ENCODE data around the gene PTPRU. TPM values are rescaled to one million over a fixed set of nuclear protein-coding genes. Genes with fewer than 3 reads are reported as not detected.

Gene PTPRU
- total RNA-seq, 1 donor from 2014 or later = 32.7 TPM

GRCh38 chr1:29354511-29355098, 118.3 kb downstream of the PTPRU start:
- intact Hi-C loops (cut with DNase I) = no loop called here
- H3K27me3 ChIP-seq = no peaks in the 10 kb centered on the region
- TF ChIP-seq, protein P1, sequence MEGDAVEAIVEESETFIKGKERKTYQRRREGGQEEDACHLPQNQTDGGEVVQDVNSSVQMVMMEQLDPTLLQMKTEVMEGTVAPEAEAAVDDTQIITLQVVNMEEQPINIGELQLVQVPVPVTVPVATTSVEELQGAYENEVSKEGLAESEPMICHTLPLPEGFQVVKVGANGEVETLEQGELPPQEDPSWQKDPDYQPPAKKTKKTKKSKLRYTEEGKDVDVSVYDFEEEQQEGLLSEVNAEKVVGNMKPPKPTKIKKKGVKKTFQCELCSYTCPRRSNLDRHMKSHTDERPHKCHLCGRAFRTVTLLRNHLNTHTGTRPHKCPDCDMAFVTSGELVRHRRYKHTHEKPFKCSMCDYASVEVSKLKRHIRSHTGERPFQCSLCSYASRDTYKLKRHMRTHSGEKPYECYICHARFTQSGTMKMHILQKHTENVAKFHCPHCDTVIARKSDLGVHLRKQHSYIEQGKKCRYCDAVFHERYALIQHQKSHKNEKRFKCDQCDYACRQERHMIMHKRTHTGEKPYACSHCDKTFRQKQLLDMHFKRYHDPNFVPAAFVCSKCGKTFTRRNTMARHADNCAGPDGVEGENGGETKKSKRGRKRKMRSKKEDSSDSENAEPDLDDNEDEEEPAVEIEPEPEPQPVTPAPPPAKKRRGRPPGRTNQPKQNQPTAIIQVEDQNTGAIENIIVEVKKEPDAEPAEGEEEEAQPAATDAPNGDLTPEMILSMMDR (IDR thresholded peaks at IDR 0.05) = no peak

GRCh38 chr1:29355375-29355774, 119.1 kb downstream of the PTPRU start:
- Histone ChIP-seq H3K4me3 (no peak overlapping the region), H3K4me1 (no peaks in the 10 kb centered on the region), H3K9me3 (no peaks in the 10 kb centered on the region), H3K27me3 (no peaks in the 10 kb centered on the region), H3K27ac (no peak overlapping the region), H3K36me3 (no peaks in the 10 kb centered on the region)
- no peak for DNase-seq (ENCODE audit: low spot score in 2 of 2)
- TF ChIP-seq, protein P1 (IDR thresholded peaks at IDR 0.05) = no peak
- intact Hi-C loops (cut with DNase I) = no loop called here

More at GRCh38 chr1:29354511-29355098, 118.3 kb downstream of the PTPRU start:
- no peaks in the 10 kb centered on the region for H3K36me3 ChIP-seq
- H3K27ac ChIP-seq = no peak overlapping the region
- H3K4me1 ChIP-seq = no peaks in the 10 kb centered on the region
- DNase-seq (ENCODE audit: low spot score in 2 of 2) = no peak
- no peak overlapping the region for H3K4me3 ChIP-seq
- no peaks in the 10 kb centered on the region for H3K9me3 ChIP-seq

DNA sequence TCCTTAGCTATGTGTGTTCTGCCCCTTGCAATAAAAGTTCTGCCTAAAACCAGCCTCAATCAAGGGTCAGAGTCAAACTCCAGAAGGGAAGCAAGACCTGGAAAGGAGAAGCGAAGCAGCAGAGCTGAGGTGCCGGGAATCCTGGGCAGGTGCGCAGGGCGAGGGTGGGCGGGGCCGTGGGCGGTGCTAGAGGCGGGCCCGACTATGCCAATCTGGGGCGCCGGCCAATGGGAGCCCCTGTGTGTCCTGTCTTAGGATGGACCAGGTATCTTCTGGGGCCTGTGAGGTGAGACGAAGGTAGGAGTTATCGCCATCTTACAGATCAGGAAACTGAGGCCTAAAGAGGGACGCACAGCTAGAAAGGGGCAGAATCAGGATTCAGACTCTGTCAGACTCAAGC, 120.3 kb downstream of the PTPRU start:
- TF ChIP-seq, protein P1 (IDR thresholded peaks at IDR 0.05) = no peak
- Histone ChIP-seq H3K27me3 (no peaks in the 10 kb centered on the region), H3K4me1 (no peaks in the 10 kb centered on the region), H3K36me3 (no peaks in the 10 kb centered on the region), H3K9me3 (no peaks in the 10 kb centered on the region), H3K27ac (no peak overlapping the region), H3K4me3 (no peak overlapping the region)
- intact Hi-C loops (cut with DNase I) = no loop called here
- no peak for DNase-seq (ENCODE audit: low spot score in 2 of 2)

DNA sequence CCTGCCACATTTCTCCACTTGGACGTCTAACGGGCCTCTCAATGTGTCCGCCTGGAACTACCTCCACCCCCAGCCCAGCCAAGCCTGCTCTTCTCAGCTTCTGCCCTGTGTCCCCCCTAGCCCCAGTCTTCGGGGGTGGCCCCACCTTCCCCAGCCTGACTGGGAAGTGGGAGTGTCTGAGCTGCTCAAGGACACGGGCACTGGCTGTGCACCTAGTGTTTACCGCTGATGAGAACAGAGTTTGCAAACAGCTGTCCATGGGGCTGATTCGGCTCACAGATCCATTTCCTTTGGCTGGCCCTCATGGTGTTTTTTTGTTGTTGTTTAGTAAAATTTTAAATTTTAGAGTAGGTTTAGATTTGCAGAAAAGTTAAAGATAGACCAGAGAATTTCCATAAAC, 121.1 kb downstream of the PTPRU start:
- Histone ChIP-seq H3K9me3 (no peaks in the 10 kb centered on the region), H3K4me1 (no peaks in the 10 kb centered on the region)
- intact Hi-C loops (cut with DNase I) = no loop called here

GRCh38 chr1:29358183-29358582, 121.9 kb downstream of the PTPRU start:
- H3K4me3 ChIP-seq = no peak overlapping the region
- no peaks in the 10 kb centered on the region for H3K27me3 ChIP-seq
- H3K27ac ChIP-seq = no peak overlapping the region
- TF ChIP-seq, protein P1 (IDR thresholded peaks at IDR 0.05) = no peak
- H3K36me3 ChIP-seq = no peaks in the 10 kb centered on the region
- intact Hi-C loops (cut with DNase I) = no loop called here
- no peak for DNase-seq (ENCODE audit: low spot score in 2 of 2)
- no peaks in the 10 kb centered on the region for H3K9me3 ChIP-seq
- H3K4me1 ChIP-seq = no peaks in the 10 kb centered on the region

More for the DNA sequence above, 121.1 kb downstream of the PTPRU start:
- TF ChIP-seq, protein P1 (IDR thresholded peaks at IDR 0.05) = no peak
- no peak for DNase-seq (ENCODE audit: low spot score in 2 of 2)
- no peak overlapping the region for H3K27ac ChIP-seq
- no peaks in the 10 kb centered on the region for H3K36me3 ChIP-seq
- H3K4me3 ChIP-seq = no peak overlapping the region
- H3K27me3 ChIP-seq = no peaks in the 10 kb centered on the region

- H3K9me3 ChIP-seq = no peaks in the 10 kb centered on the region
- no peaks in the 10 kb centered on the region for H3K4me1 ChIP-seq
- H3K4me3 ChIP-seq = no peak overlapping the region
- H3K27ac ChIP-seq = no peak overlapping the region
- DNase-seq (ENCODE audit: low spot score in 2 of 2) = peak in 1 of 2 donors; percentile 11
- no peaks in the 10 kb centered on the region for H3K27me3 ChIP-seq
- intact Hi-C loops (cut with DNase I) = no loop called here
- H3K36me3 ChIP-seq = no peaks in the 10 kb centered on the region
- TF ChIP-seq, protein P1 (IDR thresholded peaks at IDR 0.05) = no peak
Measured at GRCh38 chr1:29360768-29361167, 124.4 kb downstream of the PTPRU start.
